Tibial nerve (tissue), 4 donors: ENCODE data around the gene BRICD5. TPM values are rescaled to one million over a fixed set of nuclear protein-coding genes. Genes with fewer than 3 reads are reported as not detected.

Experiments
- DNase-seq, 2 donors: peaks; one replicate each; pipeline ENCODE4 v3.0.0-alpha.2; 2019; ENCODE audit warnings: low spot score in 2 of 2
- H3K27ac ChIP-seq, 4 donors: fragments of 200-600 bp; sonication (generic) in 3 of 4; one replicate each; pipeline ENCODE4 v1.5.1; 2017 to 2019; ENCODE audit warnings: mild to moderate bottlenecking in 1 of 4
- H3K27me3 ChIP-seq, 2 donors: fragments of 200-600 bp; sonication (generic) in 1 of 2; one replicate each; pipeline versions ENCODE4 v1.5.1 to v1.6.0; 2017 to 2019
- H3K36me3 ChIP-seq, 3 donors: fragments of 200-600 bp; sonication (generic); one replicate each; pipeline ENCODE4 v1.5.1; 2018 to 2019
- H3K4me1 ChIP-seq, 4 donors: fragments of 200-600 bp; sonication (generic) in 3 of 4; one replicate each; pipeline ENCODE4 v1.5.1; 2017 to 2019
- H3K4me3 ChIP-seq, 4 donors: fragments of 200-600 bp; sonication (generic) in 3 of 4; one replicate each; pipeline ENCODE4 v1.5.1; 2017 to 2019; ENCODE audit warnings: mild to moderate bottlenecking in 1 of 4, moderate library complexity in 1 of 4
- H3K9me3 ChIP-seq, 4 donors: fragments of 200-600 bp; sonication (generic) in 3 of 4; one replicate each; pipeline ENCODE4 v1.5.1; 2017 to 2019
- CTCF ChIP-seq, 5 experiments: fragments of 200-600 bp in 3 of 5; fragments of 450-650 bp in 2 of 5; sonication (generic) in 3 of 5; IDR thresholded peaks; one replicate each; pipeline ENCODE4 v1.5.1; 2016 to 2019; ENCODE audit warnings: antibody characterized with exemption in 5 of 5, mild to moderate bottlenecking in 3 of 5, moderate library complexity in 2 of 5
- EP300 ChIP-seq, 2 donors: sonication (generic); formaldehyde crosslinking; IDR thresholded peaks; one replicate each; pipeline ENCODE4 v1.6.1; 2017; ENCODE audit warnings: antibody characterized with exemption in 2 of 2, mild to moderate bottlenecking in 1 of 2
- POLR2A ChIP-seq, 2 donors: fragments of 450-650 bp; IDR thresholded peaks; one replicate each; pipeline ENCODE4 v1.6.1; 2017; ENCODE audit warnings: antibody characterized with exemption in 2 of 2, mild to moderate bottlenecking in 2 of 2, moderate library complexity in 2 of 2
- WGBS, 2 donors: methylation state at CpG; one replicate each; pipeline ENCODE4 v1.1.5; 2018; 5-methylcytosine and 5-hydroxymethylcytosine counted together
- total RNA-seq, 4 donors: library from RNA; depleted of rRNA; stranded (reverse); fragments of >200 nt; gene quantifications; one replicate each; pipeline ENCODE4 v1.1.0, GENCODE V29; 2016

Gene BRICD5
- total RNA-seq, 4 donors from 2014 or later, result 19.8 to 203 (median 24.4) TPM

DNA sequence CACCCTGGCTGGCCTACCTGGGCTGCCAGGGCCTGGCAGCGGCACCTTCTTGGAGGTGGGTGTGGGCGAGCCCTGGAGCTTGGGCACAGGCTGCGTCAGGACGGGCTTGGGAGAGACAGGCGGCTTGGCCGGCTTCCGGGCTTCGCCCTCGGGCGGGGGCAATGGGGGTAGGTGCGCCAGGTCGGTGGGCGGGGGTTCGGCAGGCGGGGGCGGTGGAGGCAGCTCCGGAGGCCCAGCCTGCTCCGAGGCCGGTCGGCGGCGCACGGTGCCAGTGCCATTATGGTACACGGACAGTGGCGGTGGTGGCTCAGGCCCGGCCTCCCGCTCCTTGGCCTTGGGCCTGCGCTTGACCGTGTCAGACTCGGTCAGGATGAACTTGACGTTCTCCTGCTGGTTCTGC, 31.1 kb downstream of the BRICD5 start:
- H3K36me3 ChIP-seq, result peaks cover 3 to 40% (median 14%) of the 10 kb centered on the region in 3 donors
- no peak for DNase-seq
- 96 to 97% methylated on average over 5 to 13 of the region's 31 CpGs for WGBS, 2 donors
- H3K4me3 ChIP-seq, result no peak overlapping the region
- peaks cover 0 to 5% (median 0%) of the 10 kb centered on the region in 4 donors for H3K4me1 ChIP-seq
- no peak for TF ChIP-seq POLR2A (IDR thresholded peaks at IDR 0.05)
- TF ChIP-seq CTCF (IDR thresholded peaks at IDR 0.05), result no peak
- no peak for TF ChIP-seq EP300 (IDR thresholded peaks at IDR 0.05)
- no peaks in the 10 kb centered on the region for H3K27me3 ChIP-seq
- H3K9me3 ChIP-seq, result no peaks in the 10 kb centered on the region
- H3K27ac ChIP-seq, result no peak overlapping the region

GRCh38 chr16:2179107-2179501, 31.6 kb downstream of the BRICD5 start:
- H3K36me3 ChIP-seq, result peaks cover 3 to 45% (median 15%) of the 10 kb centered on the region in 3 donors
- H3K27me3 ChIP-seq, result no peaks in the 10 kb centered on the region
- H3K27ac ChIP-seq, result no peak overlapping the region
- DNase-seq, result no peak
- no peaks in the 10 kb centered on the region for H3K9me3 ChIP-seq
- 49 to 53% methylated on average over 15 to 23 of the region's 50 CpGs for WGBS, 2 donors
- TF ChIP-seq CTCF (IDR thresholded peaks at IDR 0.05) (no peak), EP300 (IDR thresholded peaks at IDR 0.05) (no peak), POLR2A (IDR thresholded peaks at IDR 0.05) (no peak)
- no peak overlapping the region for H3K4me3 ChIP-seq
- H3K4me1 ChIP-seq, result peaks cover 0 to 5% (median 0%) of the 10 kb centered on the region in 4 donors

DNA sequence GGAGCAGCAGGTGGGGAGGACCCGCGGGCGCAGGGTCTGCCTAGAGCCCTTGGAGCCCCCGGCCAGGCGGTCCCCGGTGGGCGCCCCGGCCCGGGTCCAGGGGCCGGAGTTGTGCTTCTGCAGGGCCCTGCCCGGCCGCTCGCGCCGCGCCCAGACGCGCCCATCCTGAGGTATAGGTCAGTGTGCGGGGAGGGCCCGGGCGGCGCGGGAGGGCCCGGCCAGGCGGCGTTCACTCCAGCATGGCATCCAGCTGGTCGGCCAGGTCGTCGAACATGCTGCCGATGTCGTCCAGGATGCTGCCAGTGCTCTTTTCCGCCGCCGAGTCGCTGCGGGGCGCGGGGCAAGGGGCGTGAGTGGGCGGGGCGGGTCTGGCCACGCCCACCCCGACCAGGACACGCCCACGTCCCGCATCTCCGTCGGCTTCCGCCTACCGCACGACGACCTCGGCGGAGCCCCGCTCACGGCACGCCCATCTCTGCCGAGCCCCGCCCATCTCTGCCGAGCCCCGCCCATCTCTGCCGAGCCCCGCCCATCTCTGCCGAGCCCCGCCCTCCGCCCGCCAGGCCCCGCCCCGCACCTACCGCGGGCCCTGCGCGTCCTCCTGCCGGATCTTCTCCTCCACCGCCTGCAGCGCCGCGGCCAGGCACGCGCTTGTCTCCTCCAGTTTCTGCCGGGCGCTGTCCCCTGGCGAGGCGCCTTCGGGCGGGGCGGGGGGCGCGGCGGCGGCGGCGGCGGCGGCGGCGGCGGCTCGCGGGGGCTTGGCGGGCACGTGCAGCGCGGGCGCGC, 32.1 kb downstream of the BRICD5 start:
- H3K9me3 ChIP-seq, result no peaks in the 10 kb centered on the region
- H3K36me3 ChIP-seq, result peaks cover 3 to 51% (median 21%) of the 10 kb centered on the region in 3 donors
- WGBS, 2 donors, result 21 to 45% methylated on average over 61 to 82 of the region's 106 CpGs
- peaks cover 0 to 5% (median 0%) of the 10 kb centered on the region in 4 donors for H3K4me1 ChIP-seq
- H3K27ac ChIP-seq, result no peak overlapping the region
- no peak for DNase-seq
- TF ChIP-seq POLR2A (IDR thresholded peaks at IDR 0.05) (no peak), CTCF (IDR thresholded peaks at IDR 0.05) (no peak), EP300 (IDR thresholded peaks at IDR 0.05) (no peak)
- H3K4me3 ChIP-seq, result no peak overlapping the region
- H3K27me3 ChIP-seq, result no peaks in the 10 kb centered on the region

DNA sequence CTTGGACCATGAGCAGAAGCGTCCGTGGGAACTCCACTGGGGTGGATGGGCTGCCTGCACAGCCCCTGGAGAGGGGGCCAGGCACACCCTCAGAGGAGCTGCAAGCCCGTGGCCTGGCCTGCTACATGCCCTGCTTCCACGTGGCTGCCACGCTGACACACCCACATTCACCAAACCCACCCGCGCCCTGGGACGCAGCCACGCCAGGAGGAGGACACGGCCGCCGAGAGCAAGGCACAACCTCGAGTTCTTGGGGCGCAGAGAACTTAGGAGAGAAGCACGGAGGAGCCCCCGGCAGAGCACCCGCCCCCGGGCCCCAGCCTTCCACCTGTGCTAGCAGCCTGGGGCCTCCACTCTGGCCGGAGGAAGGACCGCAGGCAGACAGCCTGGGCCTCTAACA, 33.1 kb downstream of the BRICD5 start:
- no peak for DNase-seq
- 93 to 97% methylated on average over 20 of the region's 20 CpGs for WGBS, 2 donors
- Histone ChIP-seq H3K27ac (no peak overlapping the region), H3K4me1 (peaks cover 0 to 5% (median 0%) of the 10 kb centered on the region in 4 donors), H3K4me3 (no peak overlapping the region), H3K9me3 (no peaks in the 10 kb centered on the region), H3K36me3 (peaks cover 3 to 61% (median 28%) of the 10 kb centered on the region in 3 donors), H3K27me3 (no peaks in the 10 kb centered on the region)
- TF ChIP-seq CTCF (IDR thresholded peaks at IDR 0.05) (no peak), EP300 (IDR thresholded peaks at IDR 0.05) (no peak), POLR2A (IDR thresholded peaks at IDR 0.05) (no peak)

GRCh38 chr16:2177101-2177500, 33.6 kb downstream of the BRICD5 start:
- 88 to 90% methylated on average over 18 of the region's 18 CpGs for WGBS, 2 donors
- Histone ChIP-seq H3K9me3 (no peaks in the 10 kb centered on the region), H3K27me3 (no peaks in the 10 kb centered on the region), H3K36me3 (peaks cover 3 to 65% (median 28%) of the 10 kb centered on the region in 3 donors), H3K4me1 (peaks cover 0 to 5% (median 0%) of the 10 kb centered on the region in 4 donors), H3K4me3 (no peak overlapping the region), H3K27ac (no peak overlapping the region)
- DNase-seq, result no peak
- TF ChIP-seq POLR2A (IDR thresholded peaks at IDR 0.05), result no peak
- TF ChIP-seq EP300 (IDR thresholded peaks at IDR 0.05), result no peak
- TF ChIP-seq CTCF (IDR thresholded peaks at IDR 0.05), result no peak
